Measurements from ENCODE around the gene POGLUT3. TPM values are rescaled to one million over a fixed set of nuclear protein-coding genes. Genes with fewer than 3 reads are reported as not detected.

POGLUT3 gene
- total RNA-seq, 6 donors from 2014 or later, result 4.9 to 24.5 (median 15.8) TPM

DNA sequence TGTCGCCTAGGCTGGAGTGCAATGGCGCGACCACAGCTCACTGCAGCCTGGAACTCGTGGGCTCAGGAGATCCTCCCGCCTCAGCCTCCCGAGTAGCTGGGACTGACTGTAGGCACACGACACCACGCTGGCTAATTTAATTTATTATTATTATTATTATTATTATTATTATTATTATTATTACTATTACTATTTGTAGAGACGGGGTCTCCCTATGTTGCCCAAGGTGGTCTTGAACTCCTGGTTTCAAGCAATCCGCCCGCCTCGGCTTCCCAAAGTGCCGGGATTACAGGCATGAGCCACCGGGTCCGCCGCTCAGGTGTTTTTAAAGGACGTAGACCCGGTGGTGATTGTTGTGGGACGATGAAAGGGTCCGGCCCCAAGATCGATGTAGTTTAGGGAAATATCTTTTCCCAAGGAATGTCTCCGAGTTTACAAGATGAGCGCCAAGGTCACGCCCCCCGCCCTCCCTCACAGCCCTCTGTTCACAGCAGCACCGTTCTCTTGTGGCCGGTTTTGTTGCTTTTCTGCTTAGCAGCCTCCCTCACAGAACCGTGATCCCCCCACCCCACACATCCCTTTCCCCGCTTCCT lies 728 bp upstream of the POGLUT3 start:
- 65 to 73% methylated on average over 29 of the region's 29 CpGs for WGBS, 2 donors
- ATAC-seq (ENCODE audit: low FRiP score in 2 of 2) (no peak), DNase-seq (no peak)
- H3K9me3 ChIP-seq, result no peaks in the 10 kb centered on the region
- H3K4me3 ChIP-seq, result peak overlapping the region; percentile 46 to 85 (median 62)
- no peaks in the 10 kb centered on the region for H3K27me3 ChIP-seq
- peaks cover 8 to 20% (median 15%) of the 10 kb centered on the region in 4 donors for H3K4me1 ChIP-seq
- TF ChIP-seq POLR2A (IDR thresholded peaks at IDR 0.05), result no peak
- TF ChIP-seq, protein P1, sequence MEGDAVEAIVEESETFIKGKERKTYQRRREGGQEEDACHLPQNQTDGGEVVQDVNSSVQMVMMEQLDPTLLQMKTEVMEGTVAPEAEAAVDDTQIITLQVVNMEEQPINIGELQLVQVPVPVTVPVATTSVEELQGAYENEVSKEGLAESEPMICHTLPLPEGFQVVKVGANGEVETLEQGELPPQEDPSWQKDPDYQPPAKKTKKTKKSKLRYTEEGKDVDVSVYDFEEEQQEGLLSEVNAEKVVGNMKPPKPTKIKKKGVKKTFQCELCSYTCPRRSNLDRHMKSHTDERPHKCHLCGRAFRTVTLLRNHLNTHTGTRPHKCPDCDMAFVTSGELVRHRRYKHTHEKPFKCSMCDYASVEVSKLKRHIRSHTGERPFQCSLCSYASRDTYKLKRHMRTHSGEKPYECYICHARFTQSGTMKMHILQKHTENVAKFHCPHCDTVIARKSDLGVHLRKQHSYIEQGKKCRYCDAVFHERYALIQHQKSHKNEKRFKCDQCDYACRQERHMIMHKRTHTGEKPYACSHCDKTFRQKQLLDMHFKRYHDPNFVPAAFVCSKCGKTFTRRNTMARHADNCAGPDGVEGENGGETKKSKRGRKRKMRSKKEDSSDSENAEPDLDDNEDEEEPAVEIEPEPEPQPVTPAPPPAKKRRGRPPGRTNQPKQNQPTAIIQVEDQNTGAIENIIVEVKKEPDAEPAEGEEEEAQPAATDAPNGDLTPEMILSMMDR (IDR thresholded peaks at IDR 0.05), result no peak
- no peaks in the 10 kb centered on the region for H3K36me3 ChIP-seq
- H3K27ac ChIP-seq, result peak overlapping the region; percentile 92 to 96 (median 92)

DNA sequence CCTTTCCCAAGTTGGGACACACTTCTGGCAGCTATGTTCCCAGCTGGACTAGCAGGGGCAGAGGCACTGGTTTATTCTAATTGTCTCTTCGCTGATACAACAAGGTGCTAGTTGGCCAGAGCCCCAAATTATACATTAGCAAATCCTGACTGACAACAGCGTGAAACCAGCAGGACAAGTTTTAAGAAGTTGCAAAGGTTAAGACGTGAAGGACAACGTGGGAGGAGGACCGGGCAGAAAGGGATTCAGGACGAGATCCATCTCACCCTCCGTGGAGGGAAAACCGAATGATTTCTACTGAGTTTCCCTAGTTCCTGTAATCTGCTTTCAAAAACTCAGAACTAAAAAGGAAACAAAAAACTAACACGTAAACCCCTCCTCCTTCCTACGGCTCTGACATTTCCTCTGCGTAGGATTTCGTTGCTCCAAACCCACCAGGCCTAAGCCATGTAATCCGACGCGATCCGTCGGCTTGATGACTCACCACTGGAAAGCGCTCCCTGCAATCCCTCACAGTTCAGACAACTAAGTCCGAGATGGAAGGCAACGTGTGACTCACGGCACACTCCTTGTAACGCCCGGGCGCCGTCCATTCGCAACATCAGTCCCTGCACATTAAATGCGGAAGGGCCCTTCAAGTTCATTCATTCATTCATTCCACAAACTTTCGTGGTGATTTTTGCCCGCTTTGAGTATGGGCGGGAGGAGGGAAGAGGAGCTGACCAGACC lies 703 bp downstream of the POGLUT3 start:
- TF ChIP-seq POLR2A (IDR thresholded peaks at IDR 0.05), result peak in 3 of 4 donors; percentile 49 to 75 (median 62)
- TF ChIP-seq EP300 (IDR thresholded peaks at IDR 0.05), result peak in 1 of 4 donors; percentile 7
- TF ChIP-seq, protein P1 (IDR thresholded peaks at IDR 0.05), result no peak
- peak; percentile 91 to 95 for TF ChIP-seq POLR2AphosphoS5 (IDR thresholded peaks at IDR 0.05)
- no peaks in the 10 kb centered on the region for H3K27me3 ChIP-seq
- ATAC-seq (ENCODE audit: low FRiP score in 2 of 2) (peak; percentile 95 to 97), DNase-seq (peak in 1 of 2 donors; percentile 92)
- peak overlapping the region; percentile 46 to 85 (median 62) for H3K4me3 ChIP-seq
- WGBS, 2 donors, result 1 to 2% methylated on average over 30 of the region's 30 CpGs
- H3K9me3 ChIP-seq, result no peaks in the 10 kb centered on the region
- peaks cover 8 to 20% (median 15%) of the 10 kb centered on the region in 4 donors for H3K4me1 ChIP-seq
- no peaks in the 10 kb centered on the region for H3K36me3 ChIP-seq
- H3K27ac ChIP-seq, result peak overlapping the region; percentile 92 to 96 (median 92)

DNA sequence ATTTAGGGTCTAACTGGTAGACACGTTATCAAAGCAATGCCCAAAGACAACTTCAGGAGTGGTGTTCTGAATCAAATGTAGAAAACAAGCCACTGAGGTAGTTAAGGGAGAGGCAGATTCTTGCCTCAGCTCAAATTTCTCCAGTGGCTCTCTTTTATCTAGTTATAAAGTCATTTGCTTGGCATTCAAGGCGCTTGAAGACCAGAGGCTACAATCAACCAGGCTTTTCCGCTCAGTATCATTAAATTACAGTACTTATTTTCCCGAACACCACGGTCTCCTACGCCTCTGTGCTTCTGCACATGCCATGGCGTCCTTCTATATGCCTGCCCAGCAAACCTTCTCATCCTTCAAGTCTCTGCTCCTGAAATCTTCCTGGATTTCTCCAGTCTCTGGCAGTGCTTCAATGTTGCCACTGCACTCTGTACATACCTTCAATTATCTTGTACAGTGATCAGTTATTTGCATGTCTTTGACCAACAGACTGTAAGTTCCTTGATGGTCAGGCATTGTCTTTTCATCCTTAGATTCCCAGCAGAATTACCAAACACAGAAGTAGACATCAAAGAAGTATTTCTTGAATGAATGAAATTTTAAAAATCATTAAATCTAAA lies 1.4 kb downstream of the POGLUT3 start:
- TF ChIP-seq POLR2AphosphoS5 (IDR thresholded peaks at IDR 0.05) (no peak), POLR2A (IDR thresholded peaks at IDR 0.05) (no peak), EP300 (IDR thresholded peaks at IDR 0.05) (no peak)
- TF ChIP-seq, protein P1 (IDR thresholded peaks at IDR 0.05), result no peak
- Histone ChIP-seq H3K9me3 (no peaks in the 10 kb centered on the region), H3K36me3 (no peaks in the 10 kb centered on the region), H3K4me3 (peak overlapping the region in 3 of 4 donors; percentile 59 to 85 (median 66)), H3K27ac (peak overlapping the region; percentile 92 to 96 (median 92)), H3K27me3 (no peaks in the 10 kb centered on the region), H3K4me1 (peaks cover 8 to 20% (median 15%) of the 10 kb centered on the region in 4 donors)
- WGBS, 2 donors, result 92% methylated on average over 7 of the region's 7 CpGs
- DNase-seq (no peak), ATAC-seq (ENCODE audit: low FRiP score in 2 of 2) (no peak)

DNA sequence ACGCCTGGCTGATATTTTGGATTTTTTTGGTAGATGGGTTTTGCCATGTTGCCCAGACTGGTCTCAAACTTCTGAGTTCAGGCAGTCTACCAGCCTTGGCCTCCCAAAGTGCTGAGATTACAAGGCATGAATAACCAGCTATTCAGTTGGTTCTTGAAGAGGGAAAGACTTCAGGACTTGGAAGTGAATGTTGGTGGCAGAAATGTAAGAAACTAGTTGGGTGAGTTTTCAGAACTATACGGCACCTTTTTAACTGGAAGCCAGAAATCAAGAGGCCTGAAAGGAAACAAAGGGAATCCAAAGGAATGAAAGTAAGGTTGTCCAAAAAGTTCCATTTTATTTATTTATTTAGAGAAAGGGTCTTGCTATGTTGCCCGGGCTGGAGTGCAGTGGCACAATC lies 2.9 kb downstream of the POGLUT3 start:
- TF ChIP-seq EP300 (IDR thresholded peaks at IDR 0.05) (no peak), POLR2A (IDR thresholded peaks at IDR 0.05) (no peak)
- Histone ChIP-seq H3K4me3 (no peak overlapping the region), H3K27me3 (no peaks in the 10 kb centered on the region), H3K36me3 (peaks cover 0 to 2% (median under 1%) of the 10 kb centered on the region in 4 donors), H3K4me1 (peaks cover 8 to 20% (median 15%) of the 10 kb centered on the region in 4 donors), H3K9me3 (no peaks in the 10 kb centered on the region), H3K27ac (no peak overlapping the region)
- 85 to 86% methylated on average over 3 of the region's 3 CpGs for WGBS, 2 donors
- no peak for ATAC-seq (ENCODE audit: low FRiP score in 2 of 2)
- no peak for DNase-seq

DNA sequence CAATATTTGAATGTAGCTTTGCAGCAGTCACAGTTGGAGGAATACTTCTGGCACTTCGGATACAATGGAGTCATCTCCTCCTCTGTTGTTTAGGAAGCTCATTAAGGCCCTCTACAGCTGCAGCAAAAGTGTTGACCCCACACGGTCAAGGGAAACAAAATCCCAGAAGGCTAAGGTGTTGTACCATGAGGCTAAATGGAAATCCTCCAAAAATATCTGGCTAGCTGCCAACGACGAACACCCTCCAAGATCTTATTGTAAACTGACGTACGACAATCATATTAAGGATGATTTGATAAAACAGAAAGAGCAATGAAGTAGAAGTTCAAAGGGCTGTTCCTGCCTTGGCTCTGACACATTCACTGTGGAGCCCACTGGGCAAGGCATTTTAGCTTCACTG lies 4.0 kb downstream of the POGLUT3 start:
- DNase-seq (no peak), ATAC-seq (ENCODE audit: low FRiP score in 2 of 2) (no peak)
- no peak overlapping the region for H3K4me3 ChIP-seq
- TF ChIP-seq EP300 (IDR thresholded peaks at IDR 0.05), result no peak
- TF ChIP-seq POLR2AphosphoS5 (IDR thresholded peaks at IDR 0.05), result no peak
- no peak for TF ChIP-seq POLR2A (IDR thresholded peaks at IDR 0.05)
- TF ChIP-seq, protein P1 (IDR thresholded peaks at IDR 0.05), result no peak
- peaks cover 4 to 12% (median 10%) of the 10 kb centered on the region in 4 donors for H3K36me3 ChIP-seq
- no peak overlapping the region for H3K27ac ChIP-seq
- WGBS, 2 donors, result 51 to 59% methylated on average over 6 of the region's 6 CpGs
- peaks cover 8 to 20% (median 15%) of the 10 kb centered on the region in 4 donors for H3K4me1 ChIP-seq
- no peaks in the 10 kb centered on the region for H3K27me3 ChIP-seq
- H3K9me3 ChIP-seq, result no peaks in the 10 kb centered on the region
